IPS-18c (cell line): ENCODE results near the gene TMCO4.

ENCODE experiments used
- H3K4me3 ChIP-seq: 2 replicates; pipeline ENCODE4 v1.7.0; 2013; ENCODE audit warnings: low read depth, mild to moderate bottlenecking, low read length, moderate library complexity; ENCODE audit not compliant: insufficient read depth
- H3K9me3 ChIP-seq: one replicate; pipeline ENCODE4 v1.6.1; 2013; ENCODE audit warnings: mild to moderate bottlenecking, low read length, moderate library complexity; ENCODE audit not compliant: control insufficient read depth, insufficient read depth

TMCO4 gene

GRCh38 chr1:19633106-19633505 is 166.6 kb downstream of the TMCO4 start:
- H3K9me3 ChIP-seq = no peaks in the 10 kb centered on the region
- H3K4me3 ChIP-seq = no peak overlapping the region
